ENCODE results near the gene SPINK5.

Gene SPINK5

DNA sequence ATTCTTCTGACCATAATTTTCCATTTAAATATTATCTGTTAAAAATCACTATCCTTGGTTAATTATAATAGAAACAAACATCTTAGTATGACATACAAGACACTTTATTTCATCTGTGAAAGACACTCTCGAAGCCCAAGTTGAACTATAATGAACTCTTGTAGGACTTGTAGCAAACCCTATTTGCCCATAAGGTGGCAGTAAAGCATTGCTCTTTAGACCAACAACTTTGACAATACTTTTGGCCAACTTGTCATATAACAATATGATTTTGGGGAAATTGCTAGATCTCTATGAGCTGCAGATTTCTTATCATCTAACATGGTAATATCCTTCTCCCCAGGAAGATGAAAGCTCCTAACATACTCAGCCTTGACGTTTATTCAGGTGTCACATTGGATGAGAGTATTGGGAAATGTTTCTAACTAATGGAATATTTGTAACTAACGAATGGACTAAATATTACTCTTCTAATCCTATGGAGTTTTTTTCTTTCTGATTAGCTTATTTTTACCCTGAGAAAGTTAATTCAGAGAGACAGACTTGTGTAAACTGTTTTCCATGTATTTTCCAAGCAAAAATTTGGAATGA is 115.5 kb downstream of the SPINK5 start:
- peak; percentile 74 for DNase-seq

DNA sequence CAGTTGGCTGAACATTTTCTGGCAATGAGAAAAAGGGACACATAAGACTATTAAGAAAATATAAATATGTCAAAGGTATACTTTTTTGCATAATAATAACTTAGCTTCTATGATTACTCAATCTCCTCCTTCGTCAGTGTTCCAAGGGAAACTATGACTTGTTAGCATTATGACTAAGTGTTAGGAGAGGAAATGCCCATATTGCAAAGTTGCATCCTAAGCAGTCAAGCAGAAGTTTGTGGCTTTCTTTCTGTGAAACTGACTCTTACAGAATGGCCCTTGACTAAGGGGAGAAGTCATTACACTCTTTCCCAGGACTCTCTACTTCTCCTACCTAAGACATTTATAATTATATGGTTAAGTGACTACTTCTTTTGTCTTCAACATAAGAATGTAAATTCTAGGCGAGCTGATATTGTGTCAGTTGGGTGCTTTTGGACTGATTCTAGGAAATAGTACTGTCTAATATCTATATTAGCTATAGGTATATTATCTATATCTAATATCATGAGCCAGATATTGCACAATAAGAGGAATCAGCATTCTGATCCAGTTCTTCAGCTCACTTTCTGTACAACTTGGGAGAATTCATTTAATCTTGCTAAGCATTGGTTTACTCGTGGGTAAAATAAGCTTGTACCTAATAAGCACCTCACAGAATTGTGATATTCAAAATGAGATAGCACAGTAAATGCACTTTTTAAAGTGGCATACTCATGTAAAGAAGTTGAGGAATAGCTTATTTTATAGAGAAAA is 122.6 kb downstream of the SPINK5 start:
- peak; percentile 90 for DNase-seq

Data from activated CD4-positive, alpha-beta T cell treated with anti-CD3 and anti-CD28 coated beads, Interleukin-10, Interleukin-2, amounts not matched to agents 100 ng/mL and 50 ng/mL, durations not matched to agents 16 hours and 8 hours (primary cell).